MM.1S (cell line): Measurements from ENCODE around the gene APBA1.

Experiments
- DNase-seq: peaks from one replicate; pipeline ENCODE4 v3.0.0-alpha.2; 2015
- H2AFZ ChIP-seq: fragments of 300-600 bp; sonication (generic); 2 replicates; pipeline ENCODE4 v1.6.0; 2016; ENCODE audit warnings: antibody characterized with exemption, low read length
- H3F3A ChIP-seq: fragments of 300-600 bp; sonication (generic); 2 replicates; pipeline ENCODE4 v1.6.1; 2016; ENCODE audit warnings: mild to moderate bottlenecking, antibody characterized with exemption, low read length, moderate library complexity, mixed read lengths; ENCODE audit not compliant: insufficient read depth
- H3K27ac ChIP-seq: fragments of 300-600 bp; sonication (generic); 2 replicates; pipeline ENCODE4 v1.5.1; 2016; ENCODE audit warnings: mild to moderate bottlenecking, low read length
- H3K27me3 ChIP-seq: fragments of 300-600 bp; sonication (generic); replicated peaks from 2 replicates; pipeline ENCODE4 v1.6.0; 2016; ENCODE audit warnings: low read length; ENCODE audit not compliant: insufficient read depth
- H3K36me3 ChIP-seq: fragments of 300-600 bp; sonication (generic); replicated peaks from 2 replicates; pipeline ENCODE4 v1.6.1; 2016; ENCODE audit warnings: mild to moderate bottlenecking, low read length, mixed read lengths; ENCODE audit not compliant: insufficient read depth
- H3K4me1 ChIP-seq: fragments of 300-600 bp; sonication (generic); 2 replicates; pipeline ENCODE4 v1.6.1; 2016; ENCODE audit warnings: low read length, mixed read lengths
- H3K4me2 ChIP-seq: fragments of 300-600 bp; sonication (generic); 2 replicates; pipeline ENCODE4 v1.6.0; 2016; ENCODE audit warnings: low read depth, low read length
- H3K4me3 ChIP-seq: fragments of 300-600 bp; sonication (generic); 2 replicates; pipeline ENCODE4 v1.5.1; 2016; ENCODE audit warnings: low read length, mixed read lengths
- H3K79me2 ChIP-seq: fragments of 300-600 bp; sonication (generic); 2 replicates; pipeline ENCODE4 v1.6.1; 2016; ENCODE audit warnings: mixed run types, low read length, mixed read lengths
- H3K9ac ChIP-seq: fragments of 300-600 bp; sonication (generic); 2 replicates; pipeline ENCODE4 v1.6.1; 2016; ENCODE audit warnings: low read length, mixed read lengths
- H3K9me2 ChIP-seq: fragments of 300-600 bp; sonication (generic); replicated peaks from 2 replicates; pipeline ENCODE4 v1.6.1; 2016; ENCODE audit warnings: mild to moderate bottlenecking, low read length, mixed read lengths; ENCODE audit not compliant: insufficient read depth
- H3K9me3 ChIP-seq: fragments of 300-600 bp; sonication (generic); replicated peaks from 2 replicates; pipeline ENCODE4 v1.6.1; 2016; ENCODE audit warnings: mild to moderate bottlenecking, low read length, mixed read lengths; ENCODE audit not compliant: insufficient read depth
- H4K20me1 ChIP-seq: fragments of 300-600 bp; sonication (generic); 2 replicates; pipeline ENCODE4 v1.6.1; 2016; ENCODE audit warnings: mild to moderate bottlenecking, low read length, moderate library complexity, mixed read lengths; ENCODE audit not compliant: insufficient read depth
- EZH2 ChIP-seq: fragments of 300-600 bp; sonication (generic); optimal IDR thresholded peaks from 2 replicates; pipeline ENCODE3; 2017; ENCODE audit warnings: low read depth, mild to moderate bottlenecking, antibody characterized with exemption, low read length, mixed read lengths
- EZH2phosphoT487 ChIP-seq: fragments of 300-600 bp; sonication (generic); IDR thresholded peaks from 2 replicates; pipeline ENCODE4 v1.6.1; 2018; ENCODE audit warnings: antibody characterized with exemption, low read length
- TF ChIP-seq, protein P1 (sequence below): fragments of 300-600 bp; sonication (generic); IDR thresholded peaks from 2 replicates; pipeline ENCODE4 v1.5.1; 2016; ENCODE audit warnings: antibody characterized with exemption, low read length, mixed read lengths

APBA1 gene

DNA sequence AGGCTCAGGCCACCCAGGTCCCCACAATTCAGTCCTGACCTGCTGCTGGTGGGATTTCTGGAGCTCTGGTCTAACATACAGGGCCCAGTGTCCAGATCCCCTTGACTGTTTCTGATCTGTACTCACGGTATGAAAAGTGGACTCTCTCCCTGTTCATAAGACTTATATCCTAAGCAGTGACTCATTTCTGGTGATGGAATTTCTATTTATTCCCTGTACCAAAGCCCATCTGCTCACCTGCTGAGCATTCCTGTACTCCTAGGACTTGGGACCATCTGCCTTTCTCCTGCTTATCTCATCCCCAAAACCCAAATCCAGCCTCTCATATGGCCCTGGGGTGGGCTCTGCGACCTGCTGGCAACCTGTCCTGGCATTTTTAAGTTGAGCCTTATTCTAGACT lies 86.6 kb downstream of the APBA1 start:
- H3K9me3 ChIP-seq: no peaks in the 10 kb centered on the region
- H3F3A ChIP-seq: peaks cover 5% of the 10 kb centered on the region
- no peaks in the 10 kb centered on the region for H4K20me1 ChIP-seq
- no peak overlapping the region for H2AFZ ChIP-seq
- no peak for DNase-seq
- H3K9ac ChIP-seq: no peak overlapping the region
- no peaks in the 10 kb centered on the region for H3K36me3 ChIP-seq
- H3K4me2 ChIP-seq: no peak overlapping the region
- H3K27me3 ChIP-seq: no peaks in the 10 kb centered on the region
- H3K79me2 ChIP-seq: no peaks in the 10 kb centered on the region
- TF ChIP-seq, protein P1, sequence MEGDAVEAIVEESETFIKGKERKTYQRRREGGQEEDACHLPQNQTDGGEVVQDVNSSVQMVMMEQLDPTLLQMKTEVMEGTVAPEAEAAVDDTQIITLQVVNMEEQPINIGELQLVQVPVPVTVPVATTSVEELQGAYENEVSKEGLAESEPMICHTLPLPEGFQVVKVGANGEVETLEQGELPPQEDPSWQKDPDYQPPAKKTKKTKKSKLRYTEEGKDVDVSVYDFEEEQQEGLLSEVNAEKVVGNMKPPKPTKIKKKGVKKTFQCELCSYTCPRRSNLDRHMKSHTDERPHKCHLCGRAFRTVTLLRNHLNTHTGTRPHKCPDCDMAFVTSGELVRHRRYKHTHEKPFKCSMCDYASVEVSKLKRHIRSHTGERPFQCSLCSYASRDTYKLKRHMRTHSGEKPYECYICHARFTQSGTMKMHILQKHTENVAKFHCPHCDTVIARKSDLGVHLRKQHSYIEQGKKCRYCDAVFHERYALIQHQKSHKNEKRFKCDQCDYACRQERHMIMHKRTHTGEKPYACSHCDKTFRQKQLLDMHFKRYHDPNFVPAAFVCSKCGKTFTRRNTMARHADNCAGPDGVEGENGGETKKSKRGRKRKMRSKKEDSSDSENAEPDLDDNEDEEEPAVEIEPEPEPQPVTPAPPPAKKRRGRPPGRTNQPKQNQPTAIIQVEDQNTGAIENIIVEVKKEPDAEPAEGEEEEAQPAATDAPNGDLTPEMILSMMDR: no peak
- TF ChIP-seq EZH2 (no peak), EZH2phosphoT487 (no peak)
- no peak overlapping the region for H3K27ac ChIP-seq
- H3K4me3 ChIP-seq: no peak overlapping the region
- H3K9me2 ChIP-seq: no peaks in the 10 kb centered on the region
- H3K4me1 ChIP-seq: peaks cover 29% of the 10 kb centered on the region

DNA sequence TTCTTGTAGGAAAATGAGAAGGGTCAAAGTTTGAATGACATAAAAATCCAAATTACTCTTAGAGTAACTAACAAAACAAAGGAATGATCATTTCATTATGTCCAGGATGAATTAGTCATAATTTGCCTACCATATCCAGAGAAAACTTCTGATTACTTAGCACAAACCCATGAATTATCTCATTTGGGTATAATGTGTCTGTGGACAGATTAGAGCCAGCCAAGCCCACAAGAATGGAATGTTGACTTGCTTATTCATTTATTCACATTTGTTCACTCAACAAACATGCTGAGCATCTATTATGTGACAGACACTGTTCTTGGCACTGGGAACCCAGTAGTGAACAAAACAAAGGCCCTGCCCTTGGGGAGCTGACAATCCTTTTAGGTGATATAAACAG lies 87.4 kb downstream of the APBA1 start:
- Histone ChIP-seq H3K4me1 (peaks cover 37% of the 10 kb centered on the region), H2AFZ (no peak overlapping the region), H3K79me2 (no peaks in the 10 kb centered on the region), H3F3A (peaks cover 11% of the 10 kb centered on the region), H3K4me3 (no peak overlapping the region), H3K4me2 (no peak overlapping the region), H3K9me3 (no peaks in the 10 kb centered on the region), H3K9ac (no peak overlapping the region), H3K9me2 (no peaks in the 10 kb centered on the region), H4K20me1 (no peaks in the 10 kb centered on the region), H3K36me3 (no peaks in the 10 kb centered on the region), H3K27ac (no peak overlapping the region), H3K27me3 (no peaks in the 10 kb centered on the region)
- TF ChIP-seq, protein P1: no peak
- TF ChIP-seq EZH2phosphoT487 (no peak), EZH2 (no peak)
- DNase-seq: no peak

DNA sequence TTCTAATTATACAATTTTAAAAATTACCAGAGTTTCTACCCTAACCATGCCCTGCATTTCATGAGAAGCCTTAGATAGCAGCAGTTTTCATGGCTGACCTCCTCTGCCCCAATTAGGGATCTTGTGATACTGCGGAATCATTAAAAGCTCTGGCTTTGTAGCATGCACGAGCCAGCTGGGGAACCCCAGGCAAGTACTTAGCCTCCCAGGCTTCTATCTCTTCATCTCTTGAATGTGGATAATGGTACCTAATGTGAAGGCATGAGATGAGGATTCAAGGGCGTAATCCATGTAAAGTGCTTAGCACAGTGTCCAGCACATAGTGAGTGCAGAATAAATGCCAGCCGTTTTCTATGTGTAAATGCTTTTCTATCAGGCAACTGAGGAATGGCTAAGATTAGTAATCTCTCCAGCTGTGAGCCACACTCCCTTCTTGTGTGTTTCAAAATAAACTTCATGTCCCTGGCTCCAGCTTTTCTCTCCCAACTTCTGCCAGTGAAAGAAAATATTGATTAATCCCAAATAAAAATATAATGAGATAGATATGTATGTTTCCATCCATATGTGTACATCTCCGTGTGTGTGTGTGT lies 88.4 kb downstream of the APBA1 start:
- H4K20me1 ChIP-seq: no peaks in the 10 kb centered on the region
- no peaks in the 10 kb centered on the region for H3K79me2 ChIP-seq
- H3K9ac ChIP-seq: no peak overlapping the region
- peaks cover 44% of the 10 kb centered on the region for H3K4me1 ChIP-seq
- DNase-seq: no peak
- peaks cover 11% of the 10 kb centered on the region for H3F3A ChIP-seq
- H3K4me2 ChIP-seq: no peak overlapping the region
- H3K27me3 ChIP-seq: no peaks in the 10 kb centered on the region
- no peak overlapping the region for H3K27ac ChIP-seq
- H2AFZ ChIP-seq: no peak overlapping the region
- TF ChIP-seq EZH2: no peak
- TF ChIP-seq, protein P1: no peak
- no peak for TF ChIP-seq EZH2phosphoT487
- H3K36me3 ChIP-seq: no peaks in the 10 kb centered on the region
- no peaks in the 10 kb centered on the region for H3K9me3 ChIP-seq
- H3K4me3 ChIP-seq: no peak overlapping the region
- no peaks in the 10 kb centered on the region for H3K9me2 ChIP-seq
